ENCODE measurements around the gene RNF125. TPM values are rescaled to one million over a fixed set of nuclear protein-coding genes. Genes with fewer than 3 reads are reported as not detected.

RNF125 gene
- total RNA-seq, 2 donors from 2014 or later, result 1.2 to 2.6 TPM

GRCh38 chr18:32037616-32038015, 19.0 kb downstream of the RNF125 start:
- TF ChIP-seq POLR2A (IDR thresholded peaks at IDR 0.05) (no peak), POLR2AphosphoS5 (IDR thresholded peaks at IDR 0.05) (no peak)
- TF ChIP-seq, protein P1, sequence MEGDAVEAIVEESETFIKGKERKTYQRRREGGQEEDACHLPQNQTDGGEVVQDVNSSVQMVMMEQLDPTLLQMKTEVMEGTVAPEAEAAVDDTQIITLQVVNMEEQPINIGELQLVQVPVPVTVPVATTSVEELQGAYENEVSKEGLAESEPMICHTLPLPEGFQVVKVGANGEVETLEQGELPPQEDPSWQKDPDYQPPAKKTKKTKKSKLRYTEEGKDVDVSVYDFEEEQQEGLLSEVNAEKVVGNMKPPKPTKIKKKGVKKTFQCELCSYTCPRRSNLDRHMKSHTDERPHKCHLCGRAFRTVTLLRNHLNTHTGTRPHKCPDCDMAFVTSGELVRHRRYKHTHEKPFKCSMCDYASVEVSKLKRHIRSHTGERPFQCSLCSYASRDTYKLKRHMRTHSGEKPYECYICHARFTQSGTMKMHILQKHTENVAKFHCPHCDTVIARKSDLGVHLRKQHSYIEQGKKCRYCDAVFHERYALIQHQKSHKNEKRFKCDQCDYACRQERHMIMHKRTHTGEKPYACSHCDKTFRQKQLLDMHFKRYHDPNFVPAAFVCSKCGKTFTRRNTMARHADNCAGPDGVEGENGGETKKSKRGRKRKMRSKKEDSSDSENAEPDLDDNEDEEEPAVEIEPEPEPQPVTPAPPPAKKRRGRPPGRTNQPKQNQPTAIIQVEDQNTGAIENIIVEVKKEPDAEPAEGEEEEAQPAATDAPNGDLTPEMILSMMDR (IDR thresholded peaks at IDR 0.05), result no peak
- intact Hi-C loops (cut with DNase I), result no loop called here
- Histone ChIP-seq H3K4me1 (replicated peaks) (no peaks in the 10 kb centered on the region), H3K4me3 (no peak overlapping the region), H3K36me3 (no peaks in the 10 kb centered on the region), H3K9me3 (no peaks in the 10 kb centered on the region), H3K27me3 (replicated peaks; ENCODE audit: insufficient read depth) (no peaks in the 10 kb centered on the region), H3K27ac (no peak overlapping the region)
- DNase-seq (ENCODE audit: low spot score), result no peak
- WGBS, result 88% methylated on average over 10 of the region's 10 CpGs

- Histone ChIP-seq H3K36me3 (no peaks in the 10 kb centered on the region), H3K27ac (no peak overlapping the region), H3K4me3 (no peak overlapping the region), H3K9me3 (no peaks in the 10 kb centered on the region), H3K4me1 (replicated peaks) (no peaks in the 10 kb centered on the region), H3K27me3 (replicated peaks; ENCODE audit: insufficient read depth) (no peaks in the 10 kb centered on the region)
- intact Hi-C loops (cut with DNase I), result no loop called here
- 17% methylated on average over 3 of the region's 3 CpGs for WGBS
- DNase-seq (ENCODE audit: low spot score), result no peak
- TF ChIP-seq, protein P1 (IDR thresholded peaks at IDR 0.05), result no peak
- TF ChIP-seq POLR2AphosphoS5 (IDR thresholded peaks at IDR 0.05) (no peak), POLR2A (IDR thresholded peaks at IDR 0.05) (no peak)
Observed at GRCh38 chr18:32040936-32041335, 22.3 kb downstream of the RNF125 start.

DNA sequence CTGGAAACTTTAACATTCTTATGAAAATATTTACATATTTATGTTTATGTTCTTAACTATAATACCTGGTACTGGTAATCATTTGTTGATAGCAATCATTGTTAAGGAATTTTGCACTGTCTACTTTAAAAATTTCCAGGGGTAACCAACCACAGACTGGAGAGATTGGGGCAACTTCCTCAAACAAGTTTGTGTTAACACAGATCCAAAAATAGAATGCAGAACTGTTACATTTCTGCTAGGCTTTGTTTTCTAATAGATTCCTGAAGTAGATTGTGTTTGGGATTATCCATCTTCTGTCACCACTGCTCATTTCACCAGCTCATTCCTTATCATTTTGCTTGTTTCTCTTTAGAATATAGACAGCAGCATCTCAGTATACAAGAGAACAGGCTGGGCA, 23.7 kb downstream of the RNF125 start:
- Histone ChIP-seq H3K27me3 (replicated peaks; ENCODE audit: insufficient read depth) (no peaks in the 10 kb centered on the region), H3K9me3 (no peaks in the 10 kb centered on the region), H3K27ac (no peak overlapping the region), H3K4me3 (no peak overlapping the region), H3K36me3 (no peaks in the 10 kb centered on the region), H3K4me1 (replicated peaks) (no peaks in the 10 kb centered on the region)
- TF ChIP-seq POLR2A (IDR thresholded peaks at IDR 0.05) (no peak), POLR2AphosphoS5 (IDR thresholded peaks at IDR 0.05) (no peak)
- DNase-seq (ENCODE audit: low spot score), result no peak
- intact Hi-C loops (cut with DNase I), result no loop called here

DNA sequence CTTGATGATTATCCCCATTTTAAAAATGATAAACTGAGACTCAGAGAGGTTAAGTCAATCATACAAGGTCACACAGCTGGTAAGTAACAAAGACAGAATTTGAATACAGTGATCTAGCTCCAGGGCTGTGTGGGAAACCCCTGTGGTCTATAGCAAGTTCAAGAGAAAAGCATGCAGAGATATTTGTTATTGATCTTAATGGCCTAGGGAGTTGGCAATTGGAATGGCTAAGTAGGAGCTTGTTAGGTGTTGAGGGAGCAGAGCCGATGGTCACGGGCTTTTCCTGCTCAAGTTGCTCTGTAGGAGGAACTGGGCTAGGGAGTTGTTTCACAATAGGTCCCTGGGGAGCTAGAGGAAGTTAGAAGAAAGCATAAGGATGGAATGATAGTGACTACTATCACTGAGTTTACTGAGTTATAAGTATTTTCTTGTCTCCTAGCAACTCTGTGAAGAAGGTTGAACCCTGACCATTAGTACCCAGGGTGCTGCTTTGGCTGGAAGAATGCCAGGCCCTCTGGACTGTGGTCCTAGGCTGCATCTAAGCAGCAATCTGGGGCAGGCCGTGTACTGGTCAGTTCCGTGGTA, 30.0 kb downstream of the RNF125 start:
- DNase-seq (ENCODE audit: low spot score), result no peak
- Histone ChIP-seq H3K27me3 (replicated peaks; ENCODE audit: insufficient read depth) (no peaks in the 10 kb centered on the region), H3K4me1 (replicated peaks) (no peaks in the 10 kb centered on the region), H3K36me3 (no peaks in the 10 kb centered on the region), H3K9me3 (no peaks in the 10 kb centered on the region), H3K27ac (no peak overlapping the region), H3K4me3 (no peak overlapping the region)
- TF ChIP-seq, protein P1 (IDR thresholded peaks at IDR 0.05), result no peak
- no peak for TF ChIP-seq POLR2A (IDR thresholded peaks at IDR 0.05)
- TF ChIP-seq POLR2AphosphoS5 (IDR thresholded peaks at IDR 0.05), result no peak
- WGBS, result 83% methylated on average over 4 of the region's 4 CpGs
- intact Hi-C loops (cut with DNase I), result no loop called here

GRCh38 chr18:32049393-32050171, 31.0 kb downstream of the RNF125 start:
- TF ChIP-seq, protein P1 (IDR thresholded peaks at IDR 0.05), result no peak
- TF ChIP-seq POLR2A (IDR thresholded peaks at IDR 0.05), result no peak
- no peak for TF ChIP-seq POLR2AphosphoS5 (IDR thresholded peaks at IDR 0.05)
- 85% methylated on average over 3 of the region's 3 CpGs for WGBS
- H3K27me3 ChIP-seq (replicated peaks; ENCODE audit: insufficient read depth), result no peaks in the 10 kb centered on the region
- no peaks in the 10 kb centered on the region for H3K36me3 ChIP-seq
- intact Hi-C loops (cut with DNase I), result no loop called here
- no peak overlapping the region for H3K27ac ChIP-seq
- H3K9me3 ChIP-seq, result no peaks in the 10 kb centered on the region
- no peak for DNase-seq (ENCODE audit: low spot score)
- no peak overlapping the region for H3K4me3 ChIP-seq
- no peaks in the 10 kb centered on the region for H3K4me1 ChIP-seq (replicated peaks)

Measured in prostate gland (tissue), 2 donors.